IgD-negative memory B cell (primary cell): ENCODE results near the gene PDIK1L. TPM values are rescaled to one million over a fixed set of nuclear protein-coding genes. Genes with fewer than 3 reads are reported as not detected.

Experiments used
- H3K27ac Mint-ChIP-seq, 3 donors: one replicate each; pipeline ENCODE4 v1.8.0; 2020 to 2022; ENCODE audit warnings: mild to moderate bottlenecking in 3 of 3, mixed read lengths in 3 of 3, moderate library complexity in 1 of 3
- H3K27me3 Mint-ChIP-seq: one replicate; pipeline ENCODE4 v1.8.0; 2021; ENCODE audit warnings: mixed read lengths
- H3K36me3 Mint-ChIP-seq: one replicate; pipeline ENCODE4 v1.8.0; 2020; ENCODE audit warnings: mild to moderate bottlenecking, mixed read lengths
- H3K4me1 Mint-ChIP-seq, 3 donors: one replicate each; pipeline ENCODE4 v1.8.0; 2020 to 2022; ENCODE audit warnings: mixed read lengths in 3 of 3, mild to moderate bottlenecking in 1 of 3
- H3K4me3 Mint-ChIP-seq, 4 donors: one replicate each; pipeline ENCODE4 v1.8.0; 2020 to 2022; ENCODE audit warnings: mild to moderate bottlenecking in 4 of 4, mixed read lengths in 4 of 4, moderate library complexity in 3 of 4
- H3K9me3 Mint-ChIP-seq, 3 donors: one replicate each; pipeline ENCODE4 v1.8.0; 2020 to 2021; ENCODE audit warnings: mixed read lengths in 3 of 3, mild to moderate bottlenecking in 1 of 3
- polyA plus RNA-seq: library from polyadenylated mRNA; unstranded; fragments of 300-500 nt; fragmentation: Illumina TruSeq; gene quantifications from one replicate; pipeline ENCODE4 v1.2.3, GENCODE V29; 2021

Gene PDIK1L
- polyA plus RNA-seq, 1 donor from 2014 or later: 3.7 TPM

DNA sequence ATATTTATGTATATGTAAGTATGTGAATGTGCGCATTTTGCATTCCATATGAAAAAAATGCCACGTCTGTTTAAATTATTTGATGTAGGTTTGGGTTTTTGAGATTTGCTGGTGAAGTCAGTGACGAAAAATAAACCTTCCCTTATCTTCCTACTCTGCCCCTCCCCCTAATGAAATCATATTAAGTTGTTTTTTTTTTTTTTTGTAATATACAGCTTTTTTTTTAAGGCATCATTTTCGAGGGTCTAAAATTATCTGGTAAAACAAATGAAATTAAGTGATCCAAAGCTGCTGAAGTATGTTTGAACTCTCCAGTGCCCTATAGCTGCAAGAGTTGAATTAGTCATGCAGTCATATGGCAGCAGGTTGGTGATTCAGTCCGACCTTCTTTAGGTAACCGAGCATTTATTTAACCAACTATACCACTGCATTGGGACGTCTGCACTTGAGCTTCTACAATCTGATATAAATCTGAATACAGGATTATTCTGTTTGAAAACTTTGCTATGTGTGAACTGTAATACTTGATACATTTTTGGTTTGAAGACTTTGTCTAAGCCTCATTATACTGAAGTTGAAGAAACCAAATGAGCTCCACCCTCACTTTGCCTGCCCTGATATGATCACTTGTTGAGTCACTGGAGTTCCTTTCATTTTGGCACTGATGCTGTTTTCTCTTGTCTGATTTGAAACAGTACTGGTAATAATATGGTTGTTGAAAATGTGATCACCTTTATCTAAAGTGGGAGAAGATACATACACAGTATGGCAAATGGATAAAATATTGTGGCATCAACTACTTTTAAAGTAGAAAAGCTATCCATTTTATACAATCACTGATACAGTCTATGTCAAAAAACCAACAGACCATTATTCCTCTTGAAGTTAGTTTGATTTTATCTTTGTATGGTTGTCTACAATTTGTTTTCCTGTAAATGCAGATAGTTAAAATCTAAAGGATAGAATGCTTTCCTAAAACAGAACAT is 11.7 kb downstream of the PDIK1L start:
- Mint-ChIP-seq H3K4me1 (peaks cover 10 to 22% (median 14%) of the 10 kb centered on the region in 3 donors), H3K4me3 (no peak overlapping the region), H3K27me3 (peaks cover 2% of the 10 kb centered on the region), H3K36me3 (no peaks in the 10 kb centered on the region), H3K9me3 (no peaks in the 10 kb centered on the region), H3K27ac (no peak overlapping the region)

DNA sequence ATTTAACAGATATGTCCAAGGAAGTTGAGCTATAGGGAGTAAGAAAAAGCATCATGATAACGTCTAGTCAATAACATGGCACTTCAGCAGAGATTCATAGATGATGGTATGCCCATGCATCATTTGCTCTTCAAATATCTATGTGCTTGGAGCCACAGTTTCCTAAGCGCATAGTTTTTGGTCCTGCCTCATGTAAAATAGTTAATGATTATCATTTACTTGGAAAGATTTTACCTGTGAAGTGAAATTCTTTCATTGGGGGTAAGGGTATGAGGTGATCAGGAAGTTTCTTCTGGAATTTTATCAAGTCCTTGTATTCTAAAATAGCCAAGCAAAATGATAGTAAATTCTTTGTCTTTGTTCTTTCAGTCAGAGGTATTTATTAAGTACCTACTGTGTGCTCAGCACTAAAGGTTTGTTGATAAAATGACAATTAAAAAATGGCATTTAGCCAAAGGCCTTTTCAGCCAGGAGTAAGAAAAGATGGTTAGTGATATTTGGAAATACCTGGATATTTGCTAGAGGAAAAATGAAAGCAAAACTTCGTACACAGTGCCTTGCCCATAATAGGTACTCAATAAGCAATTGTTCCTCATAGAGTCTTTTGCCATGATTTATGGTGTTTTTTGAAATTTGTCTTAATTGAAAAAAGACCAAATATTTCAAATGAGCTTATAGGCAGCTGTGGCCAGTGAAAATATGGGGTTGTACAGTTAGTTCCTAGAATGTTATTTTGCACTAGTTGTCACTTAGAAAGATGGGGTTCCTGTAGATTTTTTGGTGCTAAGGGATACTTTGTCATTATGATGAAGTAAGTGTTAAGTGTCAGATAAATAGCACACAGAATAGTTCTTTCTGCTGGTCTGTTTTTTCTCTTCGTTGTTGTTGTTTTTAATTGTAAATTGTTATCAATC is 13.1 kb downstream of the PDIK1L start:
- peaks cover 4% of the 10 kb centered on the region for H3K27me3 Mint-ChIP-seq
- no peak overlapping the region for H3K4me3 Mint-ChIP-seq
- H3K36me3 Mint-ChIP-seq: no peaks in the 10 kb centered on the region
- no peak overlapping the region for H3K27ac Mint-ChIP-seq
- peaks cover 10 to 22% (median 14%) of the 10 kb centered on the region in 3 donors for H3K4me1 Mint-ChIP-seq
- H3K9me3 Mint-ChIP-seq: no peaks in the 10 kb centered on the region

DNA sequence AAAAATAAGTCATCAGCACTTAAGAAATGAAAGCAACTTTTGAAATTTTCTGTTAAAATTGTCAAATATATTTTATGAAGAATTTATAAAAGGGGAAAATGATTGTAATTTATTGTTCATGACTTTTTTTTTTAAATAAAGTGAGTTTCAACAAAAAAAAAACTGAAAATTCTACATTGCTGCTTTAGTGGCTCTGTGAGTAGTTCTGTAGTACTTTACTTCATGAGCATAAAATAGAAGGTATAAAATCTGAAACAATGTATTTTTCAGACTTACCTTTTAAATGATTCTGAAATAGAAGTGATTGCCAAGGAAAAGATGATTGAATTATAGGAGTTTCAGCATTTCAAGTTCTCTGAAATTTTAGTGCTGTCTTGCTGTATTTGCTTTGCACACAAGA is 13.8 kb downstream of the PDIK1L start:
- Mint-ChIP-seq H3K4me3 (no peak overlapping the region), H3K4me1 (peaks cover 6 to 15% (median 8%) of the 10 kb centered on the region in 3 donors), H3K9me3 (no peaks in the 10 kb centered on the region), H3K27ac (no peak overlapping the region), H3K27me3 (peaks cover 4% of the 10 kb centered on the region), H3K36me3 (no peaks in the 10 kb centered on the region)

DNA sequence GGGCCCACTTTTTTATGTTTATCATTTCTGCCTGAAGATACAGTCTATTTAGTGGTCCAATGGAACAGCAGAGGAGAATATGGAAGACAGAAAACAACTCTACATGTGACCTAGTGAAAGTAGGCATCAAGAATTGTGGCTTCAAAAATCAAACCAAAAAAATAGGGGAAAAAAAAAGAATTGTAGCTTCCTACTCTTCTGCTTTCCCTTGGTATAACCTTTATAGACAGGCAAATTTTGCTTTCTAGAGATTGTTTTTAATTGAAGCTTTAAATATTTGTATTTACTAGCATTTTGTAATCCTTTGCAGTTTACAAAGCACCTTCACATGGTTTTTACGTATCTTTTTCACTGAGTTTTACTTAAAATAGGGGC is 14.3 kb downstream of the PDIK1L start:
- Mint-ChIP-seq H3K4me3 (no peak overlapping the region), H3K36me3 (no peaks in the 10 kb centered on the region), H3K9me3 (no peaks in the 10 kb centered on the region), H3K27ac (peak overlapping the region in 1 of 3 donors; percentile 39), H3K4me1 (peaks cover 6 to 14% (median 8%) of the 10 kb centered on the region in 3 donors), H3K27me3 (peaks cover 4% of the 10 kb centered on the region)

DNA sequence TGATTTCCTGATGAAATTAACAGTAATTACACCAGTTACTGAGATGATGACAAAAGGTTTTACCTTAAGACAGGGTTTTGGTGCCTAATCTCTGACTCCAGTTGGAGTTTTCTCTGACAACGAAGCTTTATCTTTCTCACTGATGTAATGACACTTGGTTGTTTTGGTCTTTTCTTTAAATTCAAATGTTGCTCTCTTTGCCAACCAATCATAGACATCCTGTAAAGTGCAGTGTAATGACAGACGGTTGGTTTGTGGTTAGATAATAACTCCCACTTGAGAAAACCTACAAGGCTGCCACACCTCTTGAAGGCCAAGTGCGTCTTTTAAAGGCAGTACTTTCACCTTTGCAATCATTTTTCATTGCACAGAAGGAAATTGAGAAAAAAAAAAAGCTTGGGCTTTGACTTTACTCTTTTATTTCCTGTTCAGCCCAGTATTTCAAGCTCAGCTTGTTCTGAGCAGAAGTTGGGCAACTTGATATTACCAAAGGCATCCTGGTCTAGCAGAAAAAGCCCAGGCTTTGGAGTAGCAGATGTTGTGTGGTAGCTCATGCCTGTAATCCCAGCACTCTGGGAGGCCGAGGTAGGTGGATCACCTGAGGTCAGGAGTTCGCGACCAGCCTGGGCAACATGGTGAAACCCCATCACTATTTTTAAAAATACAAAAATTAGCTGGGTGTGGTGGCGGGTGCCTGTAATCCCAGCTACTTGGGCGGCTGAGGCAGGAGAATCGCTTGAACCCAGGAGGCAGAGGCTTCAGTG is 14.9 kb downstream of the PDIK1L start:
- peaks cover 8 to 14% (median 8%) of the 10 kb centered on the region in 3 donors for H3K4me1 Mint-ChIP-seq
- peaks cover 7% of the 10 kb centered on the region for H3K27me3 Mint-ChIP-seq
- no peaks in the 10 kb centered on the region for H3K36me3 Mint-ChIP-seq

DNA sequence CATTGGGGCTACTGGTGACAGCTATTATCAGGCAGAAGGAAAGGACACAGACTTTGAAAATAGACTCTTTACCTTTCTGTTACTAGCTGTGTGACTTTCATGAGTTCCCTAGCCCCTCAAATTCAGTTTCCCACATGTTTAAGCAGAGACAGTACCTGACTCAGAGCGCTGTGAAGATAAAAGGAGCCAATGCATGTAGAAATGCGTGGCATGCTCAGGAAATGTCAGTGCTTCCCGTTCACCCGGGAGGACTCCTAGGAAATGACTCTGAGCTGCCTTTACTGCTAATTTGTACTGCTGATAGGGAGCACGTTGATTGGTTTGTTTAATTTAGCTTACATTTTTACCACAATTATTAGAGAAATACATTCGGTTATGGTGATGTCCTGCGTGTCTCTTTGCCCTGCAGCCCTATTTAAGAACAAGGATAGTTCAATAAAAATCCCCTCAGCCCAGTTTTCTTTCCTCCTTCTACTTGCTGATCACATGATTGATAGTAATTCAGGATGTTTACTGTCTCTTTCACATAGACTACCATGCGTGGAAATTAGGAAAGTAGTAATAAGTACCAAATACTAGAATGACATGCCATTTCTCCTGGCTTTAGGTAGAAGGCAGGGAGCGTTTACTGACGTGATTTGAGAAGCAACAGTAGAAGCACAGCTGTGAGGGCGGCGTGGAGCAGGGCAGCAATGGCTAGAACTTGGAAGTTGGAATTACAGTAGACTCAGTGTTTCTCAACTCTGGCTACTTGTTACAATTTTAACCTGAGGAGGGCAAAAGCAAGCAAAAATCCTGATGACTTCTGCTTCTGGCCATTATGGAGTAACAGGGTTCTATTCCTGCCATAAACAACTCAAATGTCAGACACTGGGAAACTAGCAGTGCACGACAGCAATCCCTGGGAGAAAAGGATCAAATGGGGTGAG is 15.9 kb downstream of the PDIK1L start:
- H3K4me1 Mint-ChIP-seq: peaks cover 7 to 14% (median 8%) of the 10 kb centered on the region in 3 donors
- no peaks in the 10 kb centered on the region for H3K36me3 Mint-ChIP-seq
- H3K9me3 Mint-ChIP-seq: no peaks in the 10 kb centered on the region
- H3K27ac Mint-ChIP-seq: no peak overlapping the region
- H3K27me3 Mint-ChIP-seq: peaks cover 7% of the 10 kb centered on the region
- peak overlapping the region in 1 of 4 donors; percentile 61 for H3K4me3 Mint-ChIP-seq

More for the DNA sequence above, 14.9 kb downstream of the PDIK1L start:
- peak overlapping the region in 1 of 4 donors; percentile 49 for H3K4me3 Mint-ChIP-seq
- H3K9me3 Mint-ChIP-seq: no peaks in the 10 kb centered on the region
- peak overlapping the region in 2 of 3 donors; percentile 11 to 39 for H3K27ac Mint-ChIP-seq

DNA sequence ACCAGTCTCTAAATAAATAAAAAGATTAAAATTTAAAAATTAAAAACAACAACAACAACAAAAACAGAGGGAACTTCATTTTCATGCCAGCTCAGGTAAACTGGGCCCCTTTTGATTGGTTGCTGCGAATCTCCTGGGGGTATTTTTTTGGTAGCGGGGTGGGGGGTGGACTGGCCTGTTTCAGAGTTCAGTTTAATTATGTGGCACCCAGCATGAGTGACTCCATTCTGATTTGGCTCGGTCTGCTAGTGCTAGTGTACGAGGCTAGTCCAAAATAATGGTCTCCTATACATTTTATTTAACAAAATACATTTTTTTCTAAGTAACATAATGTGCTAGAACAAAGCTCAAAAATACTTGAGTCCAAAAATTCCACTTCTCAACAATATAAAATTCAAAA is 18.2 kb downstream of the PDIK1L start:
- H3K9me3 Mint-ChIP-seq: peaks cover 0 to 3% (median 0%) of the 10 kb centered on the region in 3 donors
- no peaks in the 10 kb centered on the region for H3K36me3 Mint-ChIP-seq
- no peak overlapping the region for H3K4me3 Mint-ChIP-seq
- peaks cover 7% of the 10 kb centered on the region for H3K27me3 Mint-ChIP-seq
- peaks cover 7 to 9% (median 8%) of the 10 kb centered on the region in 3 donors for H3K4me1 Mint-ChIP-seq
- H3K27ac Mint-ChIP-seq: no peak overlapping the region

DNA sequence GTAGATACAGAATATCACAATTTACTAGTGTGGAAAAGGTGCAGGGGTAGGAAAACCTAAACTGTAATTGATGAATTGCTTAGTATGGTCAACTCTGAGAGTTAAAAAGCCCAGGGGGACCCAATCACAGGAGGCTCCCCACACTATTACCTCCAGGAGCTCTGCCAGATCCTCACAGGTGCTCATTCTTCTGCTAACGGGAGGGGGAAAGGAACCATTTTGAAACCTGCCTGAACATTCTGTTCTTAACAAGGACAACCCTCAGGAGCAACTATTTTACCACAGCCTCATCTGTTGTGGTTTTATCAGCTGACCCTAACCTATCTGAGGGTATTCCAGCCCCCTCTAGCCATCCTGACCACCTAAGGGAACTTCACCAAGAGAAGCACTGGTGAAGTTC is 19.1 kb downstream of the PDIK1L start:
- Mint-ChIP-seq H3K9me3 (peaks cover 0 to 3% (median 0%) of the 10 kb centered on the region in 3 donors), H3K27me3 (peaks cover 7% of the 10 kb centered on the region), H3K4me1 (peaks cover 7 to 9% (median 8%) of the 10 kb centered on the region in 3 donors), H3K4me3 (no peak overlapping the region), H3K27ac (no peak overlapping the region), H3K36me3 (no peaks in the 10 kb centered on the region)

DNA sequence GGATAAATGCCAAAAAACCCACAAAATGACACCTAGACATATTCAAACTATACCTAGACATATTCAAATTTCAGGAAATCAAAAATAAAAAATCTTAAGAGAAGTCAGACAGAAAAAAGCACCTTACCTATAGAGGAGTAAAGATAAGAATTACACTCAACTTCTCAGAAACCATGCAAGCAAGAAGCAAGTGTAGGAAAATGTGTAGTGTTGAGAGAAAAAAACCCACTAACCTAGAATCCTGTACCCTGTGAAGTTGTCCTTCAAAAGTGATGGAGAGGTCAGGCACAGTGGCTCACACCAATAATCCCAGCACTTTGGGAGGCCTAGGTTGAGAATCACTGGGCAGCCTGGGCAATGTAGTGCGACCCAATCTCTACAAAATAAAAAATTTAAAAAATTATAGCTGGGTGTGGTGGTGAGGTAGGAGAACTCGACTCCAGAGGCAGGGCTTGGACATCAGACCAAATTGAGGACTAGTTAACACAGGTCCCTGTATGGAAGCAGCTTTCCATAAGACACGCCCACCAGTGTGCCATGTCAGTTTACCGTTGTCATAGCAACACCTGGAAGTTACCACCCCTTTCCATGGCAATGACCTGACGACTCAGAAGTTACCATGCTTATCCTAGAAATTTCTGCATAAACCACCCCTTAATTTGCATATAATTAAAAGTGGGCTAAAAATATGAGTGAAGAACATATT is 20.7 kb downstream of the PDIK1L start:
- Mint-ChIP-seq H3K27ac (no peak overlapping the region), H3K27me3 (peaks cover 7% of the 10 kb centered on the region)

DNA sequence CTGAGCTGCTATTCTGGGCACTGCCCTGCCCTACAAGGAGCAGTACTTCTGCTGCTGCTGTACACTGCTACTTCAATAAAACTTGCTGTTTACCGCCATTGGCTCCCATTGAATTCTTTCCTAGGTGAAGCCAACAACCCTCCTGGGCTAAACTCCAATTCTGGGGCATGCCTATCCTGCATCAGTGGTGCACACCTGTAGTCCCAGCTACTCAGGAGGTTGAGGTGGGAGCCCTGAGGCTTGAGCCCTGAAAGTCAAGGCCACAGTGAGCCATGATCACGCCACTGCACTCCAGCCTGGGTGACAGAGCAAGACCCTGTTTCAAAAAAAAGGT is 21.2 kb downstream of the PDIK1L start:
- Mint-ChIP-seq H3K4me3 (no peak overlapping the region), H3K27ac (peak overlapping the region in 1 of 3 donors; percentile 57), H3K27me3 (peaks cover 5% of the 10 kb centered on the region), H3K4me1 (peaks cover 0 to 2% (median 0%) of the 10 kb centered on the region in 3 donors), H3K9me3 (peaks cover 0 to 3% (median 0%) of the 10 kb centered on the region in 3 donors), H3K36me3 (no peaks in the 10 kb centered on the region)

More for the DNA sequence above, 20.7 kb downstream of the PDIK1L start:
- H3K4me1 Mint-ChIP-seq: peaks cover 0 to 2% (median 2%) of the 10 kb centered on the region in 3 donors
- H3K4me3 Mint-ChIP-seq: no peak overlapping the region
- peaks cover 0 to 3% (median 0%) of the 10 kb centered on the region in 3 donors for H3K9me3 Mint-ChIP-seq
- no peaks in the 10 kb centered on the region for H3K36me3 Mint-ChIP-seq

DNA sequence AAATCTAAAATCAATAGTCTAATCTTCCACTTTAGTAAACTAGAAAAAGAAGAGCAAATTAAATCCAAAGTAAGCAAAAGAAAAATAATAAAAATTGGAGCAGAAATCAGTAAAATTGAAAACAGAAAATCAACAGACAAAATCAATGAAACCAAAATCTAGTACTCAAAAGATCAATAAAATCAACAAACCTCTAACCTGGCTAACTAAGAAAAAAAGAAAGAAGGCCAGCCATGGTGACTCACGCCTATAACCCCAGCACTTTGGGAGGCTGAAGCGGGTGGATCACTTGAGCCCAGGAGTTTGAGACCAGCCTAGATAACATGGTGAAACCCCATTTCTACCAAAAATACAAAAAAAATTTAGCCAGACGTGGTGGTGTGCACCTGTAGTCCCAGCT is 22.8 kb downstream of the PDIK1L start:
- Mint-ChIP-seq H3K27me3 (peaks cover 3% of the 10 kb centered on the region), H3K27ac (no peak overlapping the region), H3K4me1 (peaks cover 0 to 2% (median 0%) of the 10 kb centered on the region in 3 donors), H3K36me3 (no peaks in the 10 kb centered on the region), H3K4me3 (no peak overlapping the region), H3K9me3 (peaks cover 0 to 3% (median 0%) of the 10 kb centered on the region in 3 donors)

DNA sequence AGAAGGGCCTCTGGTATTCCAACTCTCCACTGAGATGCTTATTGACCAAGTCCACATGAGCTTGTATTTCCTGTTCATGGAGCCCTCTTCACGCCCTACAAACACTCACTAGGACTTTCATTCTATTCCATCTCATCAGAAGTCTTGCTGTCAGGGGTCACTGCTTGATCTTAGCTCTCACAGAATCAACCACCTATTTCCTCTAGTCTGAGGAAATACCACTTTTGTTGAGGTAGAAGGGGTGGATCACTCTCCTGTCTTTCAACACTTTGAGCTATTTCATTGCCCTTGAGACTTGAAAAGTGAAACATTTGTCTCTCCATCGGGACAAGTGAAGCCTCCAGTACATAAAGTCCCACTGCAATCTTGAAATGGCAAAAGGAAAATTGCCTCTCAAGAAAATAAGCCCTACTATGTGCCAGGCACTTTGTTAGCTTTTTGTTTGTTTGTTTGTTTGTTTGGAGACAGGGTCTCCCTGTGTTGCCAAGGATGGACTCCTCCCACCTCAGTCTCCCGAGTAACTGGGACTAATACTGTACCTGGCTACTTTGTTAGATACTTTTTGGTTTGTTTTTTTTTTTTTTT is 27.4 kb downstream of the PDIK1L start:
- H3K9me3 Mint-ChIP-seq: no peaks in the 10 kb centered on the region
- H3K27ac Mint-ChIP-seq: no peak overlapping the region
- no peak overlapping the region for H3K4me3 Mint-ChIP-seq
- no peaks in the 10 kb centered on the region for H3K4me1 Mint-ChIP-seq
- H3K27me3 Mint-ChIP-seq: no peaks in the 10 kb centered on the region
- no peaks in the 10 kb centered on the region for H3K36me3 Mint-ChIP-seq

DNA sequence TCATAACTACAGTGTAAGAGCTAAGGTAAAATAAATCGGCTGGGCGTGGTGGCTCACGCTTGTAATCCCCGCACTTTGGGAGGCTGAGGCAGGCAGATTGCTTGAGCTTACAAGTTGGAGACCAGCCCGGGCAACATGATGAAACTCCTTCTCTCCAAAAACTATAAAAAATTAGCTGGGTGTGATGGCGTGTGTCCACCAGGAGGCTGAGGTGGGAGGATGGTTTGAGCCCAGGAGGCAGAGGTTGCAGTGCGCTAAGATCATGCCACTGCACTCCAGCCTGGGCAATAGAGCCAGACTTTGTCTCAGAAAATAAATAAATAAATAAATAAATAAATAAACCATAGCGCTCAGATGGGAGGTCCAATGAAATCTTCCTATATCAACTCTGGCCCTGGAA is 30.5 kb downstream of the PDIK1L start:
- peaks cover 2 to 5% (median 3%) of the 10 kb centered on the region in 3 donors for H3K4me1 Mint-ChIP-seq
- H3K36me3 Mint-ChIP-seq: no peaks in the 10 kb centered on the region
- H3K27ac Mint-ChIP-seq: no peak overlapping the region
- no peaks in the 10 kb centered on the region for H3K9me3 Mint-ChIP-seq
- no peak overlapping the region for H3K4me3 Mint-ChIP-seq
- H3K27me3 Mint-ChIP-seq: peaks cover 8% of the 10 kb centered on the region
